WTC11 (cell line): ENCODE results near the gene SMCO2. TPM values are rescaled to one million over a fixed set of nuclear protein-coding genes. Genes with fewer than 3 reads are reported as not detected.
"Not testable (repeated sequence)": the region's sequence is repeated elsewhere in the genome, so short reads cannot be mapped to it uniquely, and the experiment has no call there.

Source experiments
- ATAC-seq: fragments of 200-7000 bp; cut with Tn5 transposase; 2 replicates; pipeline ENCODE4 v1.10.0; 2021; ENCODE audit warnings: mild to moderate bottlenecking, moderate library complexity
- CTCF ChIA-PET: fragments of 300-600 bp; sonication (Branson Sonifier 250); formaldehyde crosslinking; loops from one replicate; lab custom pipeline; 2021; ENCODE audit warnings: antibody characterized with exemption; lab: Charles Lee
- POLR2A ChIA-PET: fragments of 350-600 bp; sonication (Branson Sonifier 250); formaldehyde crosslinking; loops from one replicate; lab custom pipeline; 2021; ENCODE audit warnings: antibody characterized with exemption; lab: Charles Lee
- DNase-seq: peaks from one replicate; pipeline ENCODE4 v3.0.0; 2021; ENCODE audit warnings: low spot score
- H3K27ac Mint-ChIP-seq: 2 replicates; pipeline ENCODE4 v1.8.0; 2021; ENCODE audit warnings: mixed read lengths
- H3K27me3 Mint-ChIP-seq: 2 replicates; pipeline ENCODE4 v1.8.0; 2021; ENCODE audit warnings: low read depth, mild to moderate bottlenecking, moderate library complexity, mixed read lengths
- H3K36me3 Mint-ChIP-seq: 2 replicates; pipeline ENCODE4 v1.8.0; 2021; ENCODE audit warnings: mixed read lengths
- H3K4me1 Mint-ChIP-seq: 2 replicates; pipeline ENCODE4 v1.8.0; 2022; ENCODE audit warnings: mixed read lengths
- H3K4me3 Mint-ChIP-seq: 2 replicates; pipeline ENCODE4 v1.8.0; 2021; ENCODE audit warnings: mild to moderate bottlenecking, moderate library complexity, mixed read lengths
- H3K9me3 Mint-ChIP-seq: 2 replicates; pipeline ENCODE4 v1.8.0; 2021; ENCODE audit warnings: mixed read lengths
- AFF4 ChIP-seq: sonication (generic); formaldehyde crosslinking; IDR thresholded peaks from 2 replicates; pipeline ENCODE4 v1.8.1; 2023; ENCODE audit warnings: mild to moderate bottlenecking, missing genetic modification reagents, borderline replicate concordance
- CDX4 ChIP-seq: fragments of 250-450 bp; sonication (Bioruptor Pico); IDR thresholded peaks from 2 replicates; pipeline ENCODE4 v1.9.0; 2021; ENCODE audit warnings: moderate library complexity, mild to moderate bottlenecking, inconsistent platforms, borderline replicate concordance
- CREB1 ChIP-seq: sonication (generic); formaldehyde crosslinking; IDR thresholded peaks from 2 replicates; pipeline ENCODE4 v1.8.0; 2023; ENCODE audit warnings: mild to moderate bottlenecking, missing genetic modification reagents
- FOXJ3 ChIP-seq: sonication (generic); formaldehyde crosslinking; IDR thresholded peaks from 2 replicates; pipeline ENCODE4 v1.9.0; 2021; ENCODE audit warnings: missing genetic modification reagents, mild to moderate bottlenecking, borderline replicate concordance
- NFYB ChIP-seq: sonication (generic); formaldehyde crosslinking; conservative IDR thresholded peaks from 2 replicates; pipeline ENCODE4 v1.8.0; 2022; ENCODE audit warnings: low read depth, missing genetic modification reagents
- PREB ChIP-seq: sonication (generic); formaldehyde crosslinking; IDR thresholded peaks from 2 replicates; pipeline ENCODE4 v1.8.1; 2022; ENCODE audit warnings: mild to moderate bottlenecking, missing genetic modification reagents, moderate library complexity, borderline replicate concordance
- RELA ChIP-seq: sonication (generic); formaldehyde crosslinking; IDR thresholded peaks from 2 replicates; pipeline ENCODE4 v1.8.1; 2022; ENCODE audit warnings: missing genetic modification reagents, mild to moderate bottlenecking, borderline replicate concordance
- STAT6 ChIP-seq: sonication (generic); formaldehyde crosslinking; conservative IDR thresholded peaks from 2 replicates; pipeline ENCODE4 v1.8.1; 2023; ENCODE audit warnings: mild to moderate bottlenecking, low read depth, missing genetic modification reagents, moderate library complexity
- ZMAT4 ChIP-seq: fragments of 250-450 bp; sonication (Bioruptor Pico); IDR thresholded peaks from 2 replicates; pipeline ENCODE4 v1.9.0; 2021; ENCODE audit warnings: mild to moderate bottlenecking
- ZNF263 ChIP-seq: sonication (generic); formaldehyde crosslinking; IDR thresholded peaks from 2 replicates; pipeline ENCODE4 v1.8.1; 2022; ENCODE audit warnings: low read depth, mild to moderate bottlenecking, moderate library complexity, missing genetic modification reagents
- ZNF512 ChIP-seq: sonication (generic); formaldehyde crosslinking; IDR thresholded peaks from 2 replicates; pipeline ENCODE4 v1.8.1; 2022; ENCODE audit warnings: missing genetic modification reagents, borderline replicate concordance
- total RNA-seq: library from RNA; stranded (reverse); gene quantifications from 3 replicates; pipeline ENCODE4 v1.2.3, GENCODE V29; 2021
- TF ChIP-seq, protein P1 (sequence below): sonication (generic); formaldehyde crosslinking; IDR thresholded peaks from 2 replicates; pipeline ENCODE4 v1.8.0; 2022; ENCODE audit warnings: mild to moderate bottlenecking, missing genetic modification reagents
- TF ChIP-seq, protein P2 (sequence below): sonication (generic); formaldehyde crosslinking; IDR thresholded peaks from 2 replicates; pipeline ENCODE4 v1.8.0; 2022; ENCODE audit warnings: mild to moderate bottlenecking, missing genetic modification reagents

The SMCO2 gene
- total RNA-seq, 1 experiment from 2014 or later: 0.52 TPM

- 0 out of 2 replicates have a peak overlapping the region, but pooled peaks have one; percentile 18 for H3K27ac Mint-ChIP-seq
- no peak overlapping the region for H3K4me3 Mint-ChIP-seq
- CTCF ChIA-PET: no interaction called here
- H3K9me3 Mint-ChIP-seq: peaks cover 7% of the 10 kb centered on the region
- POLR2A ChIA-PET: no interaction called here
- no peaks in the 10 kb centered on the region for H3K27me3 Mint-ChIP-seq
- peaks cover 7% of the 10 kb centered on the region for H3K4me1 Mint-ChIP-seq
- TF ChIP-seq, protein P1, sequence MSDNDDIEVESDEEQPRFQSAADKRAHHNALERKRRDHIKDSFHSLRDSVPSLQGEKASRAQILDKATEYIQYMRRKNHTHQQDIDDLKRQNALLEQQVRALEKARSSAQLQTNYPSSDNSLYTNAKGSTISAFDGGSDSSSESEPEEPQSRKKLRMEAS (CRISPR knock-in tag): no peak
- TF ChIP-seq STAT6 (CRISPR knock-in tag) (no peak), ZMAT4 (CRISPR knock-in tag) (no peak), CREB1 (CRISPR knock-in tag) (no peak), NFYB (CRISPR knock-in tag) (no peak), CDX4 (CRISPR knock-in tag) (no peak)
- TF ChIP-seq, protein P2, sequence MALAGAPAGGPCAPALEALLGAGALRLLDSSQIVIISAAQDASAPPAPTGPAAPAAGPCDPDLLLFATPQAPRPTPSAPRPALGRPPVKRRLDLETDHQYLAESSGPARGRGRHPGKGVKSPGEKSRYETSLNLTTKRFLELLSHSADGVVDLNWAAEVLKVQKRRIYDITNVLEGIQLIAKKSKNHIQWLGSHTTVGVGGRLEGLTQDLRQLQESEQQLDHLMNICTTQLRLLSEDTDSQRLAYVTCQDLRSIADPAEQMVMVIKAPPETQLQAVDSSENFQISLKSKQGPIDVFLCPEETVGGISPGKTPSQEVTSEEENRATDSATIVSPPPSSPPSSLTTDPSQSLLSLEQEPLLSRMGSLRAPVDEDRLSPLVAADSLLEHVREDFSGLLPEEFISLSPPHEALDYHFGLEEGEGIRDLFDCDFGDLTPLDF (CRISPR knock-in tag): no peak
- TF ChIP-seq, all 79 proteins: peak for 0
- DNase-seq (no peak), ATAC-seq (no peak)
- H3K36me3 Mint-ChIP-seq: peaks cover 7% of the 10 kb centered on the region
Observed at GRCh38 chr12:27542628-27543027, 96.1 kb downstream of the SMCO2 start.

GRCh38 chr12:27544858-27545257 lies 98.3 kb downstream of the SMCO2 start:
- H3K4me3 Mint-ChIP-seq, POLR2A ChIA-PET, H3K27me3 Mint-ChIP-seq, CTCF ChIA-PET, H3K36me3 Mint-ChIP-seq, H3K27ac Mint-ChIP-seq, ATAC-seq, H3K9me3 Mint-ChIP-seq, DNase-seq: not testable (repeated sequence)
- H3K4me1 Mint-ChIP-seq: peaks cover 21% of the 10 kb centered on the region

- peaks cover 29% of the 10 kb centered on the region for H3K4me1 Mint-ChIP-seq
- no peak overlapping the region for H3K27ac Mint-ChIP-seq
- POLR2A ChIA-PET: no interaction called here
- TF ChIP-seq PREB (CRISPR knock-in tag) (no peak), AFF4 (CRISPR knock-in tag) (no peak), ZNF512 (no peak), ZNF263 (no peak), STAT6 (CRISPR knock-in tag) (no peak), RELA (CRISPR knock-in tag) (no peak), FOXJ3 (no peak)
Observed at GRCh38 chr12:27545665-27546064, 99.1 kb downstream of the SMCO2 start.

More at GRCh38 chr12:27545665-27546064, 99.1 kb downstream of the SMCO2 start:
- DNase-seq: no peak
- no peak for ATAC-seq
- Mint-ChIP-seq H3K4me3 (no peak overlapping the region), H3K27me3 (no peaks in the 10 kb centered on the region), H3K9me3 (peaks cover 7% of the 10 kb centered on the region), H3K36me3 (peaks cover 7% of the 10 kb centered on the region)
- CTCF ChIA-PET: no interaction called here
